Jurkat, Clone E6-1 (cell line): ENCODE measurements around the gene PSMD11.

ENCODE experiments used
- DNase-seq: peaks from one replicate; pipeline ENCODE4 v3.0.0-alpha.2; 2011; ENCODE audit warnings: low read depth, low spot score
- H3K4me3 ChIP-seq: 2 replicates; pipeline ENCODE4 v1.5.1; 2011; ENCODE audit warnings: mild to moderate bottlenecking, low read length, control low read depth, moderate library complexity

PSMD11 gene

DNA sequence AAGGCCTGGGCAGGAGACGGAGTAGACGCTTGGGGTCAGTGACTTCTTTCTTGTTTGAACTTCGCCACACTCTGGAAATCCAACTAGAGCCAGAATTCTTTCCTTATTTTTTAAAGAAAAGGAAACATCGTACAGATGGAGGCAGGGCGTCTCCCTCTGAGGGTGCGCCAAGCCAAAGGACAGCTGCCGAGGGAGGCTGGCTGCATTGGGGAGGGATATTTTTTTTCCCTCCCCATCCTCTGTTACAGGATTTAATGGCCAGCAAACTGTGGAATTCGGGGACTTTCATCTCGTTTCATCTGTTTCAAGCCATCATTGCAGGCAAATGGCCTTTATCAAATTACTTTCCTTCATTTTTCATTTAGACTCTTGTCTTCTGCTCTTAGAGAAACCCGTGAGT lies 58.4 kb downstream of the PSMD11 start:
- H3K4me3 ChIP-seq, result no peak overlapping the region
- DNase-seq, result no peak

- peak overlapping the region; percentile 36 for H3K4me3 ChIP-seq
- peak; percentile 96 for DNase-seq
Observed at GRCh38 chr17:32503251-32504165, 59.2 kb downstream of the PSMD11 start.

- DNase-seq, result no peak
- no peak overlapping the region for H3K4me3 ChIP-seq
Observed at GRCh38 chr17:32504166-32504990, 60.1 kb downstream of the PSMD11 start.

DNA sequence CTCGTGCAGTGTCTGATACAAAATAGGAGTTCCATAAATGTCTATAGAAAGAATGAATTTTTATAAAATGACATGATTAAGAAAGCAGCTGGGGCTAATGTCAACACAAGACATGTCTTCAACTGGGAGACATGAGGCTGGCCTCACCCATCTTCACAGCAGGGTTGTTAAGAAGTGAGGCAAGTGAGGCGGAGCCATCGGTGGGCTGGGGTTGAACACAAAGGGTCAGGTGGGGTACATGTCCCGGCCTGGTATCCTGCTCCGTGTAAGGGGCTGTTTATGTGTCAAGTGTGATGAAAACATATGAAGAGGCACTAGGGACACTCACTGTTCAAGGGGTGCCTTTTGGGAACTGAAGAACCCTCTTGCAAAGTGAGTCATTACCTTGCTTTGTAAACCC lies 64.6 kb downstream of the PSMD11 start:
- no peak overlapping the region for H3K4me3 ChIP-seq
- no peak for DNase-seq

GRCh38 chr17:32510466-32510865 lies 66.2 kb downstream of the PSMD11 start:
- no peak for DNase-seq
- H3K4me3 ChIP-seq, result no peak overlapping the region

- H3K4me3 ChIP-seq, result no peak overlapping the region
- DNase-seq, result no peak
Observed at GRCh38 chr17:32512328-32512727, 68.0 kb downstream of the PSMD11 start.

- DNase-seq, result no peak
- H3K4me3 ChIP-seq, result no peak overlapping the region
Observed at GRCh38 chr17:32513579-32513978, 69.3 kb downstream of the PSMD11 start.

GRCh38 chr17:32514606-32515005 lies 70.3 kb downstream of the PSMD11 start:
- H3K4me3 ChIP-seq, result no peak overlapping the region
- DNase-seq, result no peak

- no peak overlapping the region for H3K4me3 ChIP-seq
- peak; percentile 89 for DNase-seq
Observed at GRCh38 chr17:32515677-32516383, 71.5 kb downstream of the PSMD11 start.

- no peak for DNase-seq
- H3K4me3 ChIP-seq, result no peak overlapping the region
Observed at GRCh38 chr17:32516450-32516849, 72.1 kb downstream of the PSMD11 start.

DNA sequence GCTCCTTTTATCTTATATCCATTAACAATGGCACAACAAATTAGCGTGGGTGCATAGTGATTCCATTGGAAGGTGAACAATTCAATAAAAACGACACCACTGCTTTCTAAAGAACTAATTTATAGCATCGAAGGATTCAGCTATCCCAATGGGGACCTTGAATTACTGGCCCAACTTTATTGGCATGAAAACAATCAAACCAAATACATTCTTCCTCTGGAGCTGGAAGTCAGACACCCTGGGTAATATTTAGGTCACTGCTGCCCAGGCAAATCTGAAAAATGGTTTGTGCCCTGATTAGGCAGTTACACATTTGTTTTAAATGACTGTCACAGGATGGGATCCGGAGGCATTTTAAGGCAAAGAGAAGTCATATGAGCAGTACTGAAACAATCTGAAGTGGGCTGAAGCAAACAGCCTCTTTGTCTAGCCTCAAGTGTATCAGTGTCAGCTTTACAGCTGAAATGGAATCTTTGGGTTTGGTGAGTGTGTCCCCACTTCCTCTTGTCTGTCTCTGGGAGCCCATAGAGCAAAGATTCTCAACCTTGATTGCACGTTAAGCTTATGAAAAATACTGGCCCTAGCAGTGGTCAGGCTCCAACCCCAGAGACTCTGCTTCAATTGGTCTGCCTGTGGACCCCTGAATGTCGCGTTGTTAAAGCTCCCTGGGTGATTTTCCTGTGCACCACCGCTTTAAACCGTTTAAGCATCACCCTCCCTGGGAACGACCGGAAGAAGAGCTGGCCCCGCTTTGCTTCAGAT lies 72.8 kb downstream of the PSMD11 start:
- H3K4me3 ChIP-seq, result no peak overlapping the region
- peak; percentile 60 for DNase-seq

- no peak for DNase-seq
- no peak overlapping the region for H3K4me3 ChIP-seq
Observed at GRCh38 chr17:32517982-32518381, 73.7 kb downstream of the PSMD11 start.

GRCh38 chr17:32518646-32519227 lies 74.4 kb downstream of the PSMD11 start:
- no peak for DNase-seq
- H3K4me3 ChIP-seq, result peak overlapping the region; percentile 48

DNA sequence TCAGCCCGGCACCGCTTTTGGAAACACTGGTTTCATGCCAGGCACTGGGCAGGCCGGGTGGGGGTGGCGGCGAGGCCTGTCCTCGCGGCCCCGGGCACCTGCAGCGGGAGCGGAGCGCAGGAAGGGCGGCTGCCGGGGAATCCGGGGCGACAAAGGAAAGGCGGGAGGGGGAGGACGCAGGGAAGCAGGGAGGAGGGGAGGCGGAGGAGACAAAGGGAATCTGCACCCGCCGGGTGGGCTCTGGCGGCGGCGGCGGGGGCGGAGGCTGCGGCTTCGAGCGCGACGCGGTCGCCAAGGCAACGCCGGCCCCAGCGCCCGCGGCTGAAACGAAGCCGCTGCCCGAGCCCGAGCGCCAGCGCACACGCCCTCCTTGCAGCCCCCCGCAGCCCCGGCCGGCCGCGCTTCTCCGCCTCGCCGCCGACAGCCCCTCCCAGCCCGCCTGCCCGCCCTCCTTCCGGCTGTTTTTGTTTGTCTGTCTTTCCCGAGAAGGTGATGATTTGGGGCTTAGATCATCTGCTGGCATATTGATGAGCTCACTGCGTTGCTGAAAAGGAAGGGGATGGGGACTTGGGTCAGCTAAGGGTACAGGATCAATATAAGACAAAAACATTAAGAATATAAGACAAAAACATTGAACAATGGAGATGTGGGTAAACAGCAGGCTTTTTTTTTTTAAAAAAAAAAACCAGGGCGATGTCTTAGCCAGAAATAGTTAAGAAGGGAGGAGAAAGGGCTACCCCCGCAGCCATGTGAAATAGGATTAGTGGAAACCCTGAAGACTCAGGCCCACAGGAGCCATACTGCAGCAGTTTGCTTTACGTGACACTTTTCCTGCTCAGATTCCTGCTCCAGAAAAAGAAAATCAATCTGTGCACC lies 75.2 kb downstream of the PSMD11 start:
- peak overlapping the region; percentile 48 for H3K4me3 ChIP-seq
- no peak for DNase-seq

DNA sequence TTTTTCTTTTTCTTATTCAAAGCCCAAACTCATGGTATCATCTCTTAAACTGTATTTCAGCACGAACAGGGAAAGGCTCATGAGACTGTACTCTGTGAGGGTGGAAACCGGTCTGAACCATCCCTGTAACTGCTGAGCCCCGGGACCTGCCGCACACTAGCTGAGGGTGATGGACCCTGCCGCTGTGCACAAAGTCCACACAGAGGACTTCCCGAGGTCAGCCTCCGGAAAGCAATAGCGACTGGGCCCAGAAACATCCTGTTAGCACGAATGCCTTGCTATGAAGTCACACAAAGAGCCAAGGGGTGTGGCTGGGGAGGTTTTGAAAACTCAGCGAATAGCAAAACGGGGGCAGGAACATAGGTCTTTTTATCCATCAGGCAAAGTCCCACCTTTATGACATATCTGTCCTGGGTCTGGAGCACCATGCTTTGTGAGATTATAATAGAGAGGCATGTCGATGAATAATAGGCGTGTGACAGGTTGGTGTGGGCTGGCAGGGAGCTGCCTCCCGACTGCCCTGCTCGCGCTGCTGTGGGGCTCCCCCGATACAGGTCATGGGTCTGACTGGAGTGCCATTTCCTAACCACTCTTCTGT lies 75.9 kb downstream of the PSMD11 start:
- DNase-seq, result no peak
- H3K4me3 ChIP-seq, result peak overlapping the region; percentile 48

DNA sequence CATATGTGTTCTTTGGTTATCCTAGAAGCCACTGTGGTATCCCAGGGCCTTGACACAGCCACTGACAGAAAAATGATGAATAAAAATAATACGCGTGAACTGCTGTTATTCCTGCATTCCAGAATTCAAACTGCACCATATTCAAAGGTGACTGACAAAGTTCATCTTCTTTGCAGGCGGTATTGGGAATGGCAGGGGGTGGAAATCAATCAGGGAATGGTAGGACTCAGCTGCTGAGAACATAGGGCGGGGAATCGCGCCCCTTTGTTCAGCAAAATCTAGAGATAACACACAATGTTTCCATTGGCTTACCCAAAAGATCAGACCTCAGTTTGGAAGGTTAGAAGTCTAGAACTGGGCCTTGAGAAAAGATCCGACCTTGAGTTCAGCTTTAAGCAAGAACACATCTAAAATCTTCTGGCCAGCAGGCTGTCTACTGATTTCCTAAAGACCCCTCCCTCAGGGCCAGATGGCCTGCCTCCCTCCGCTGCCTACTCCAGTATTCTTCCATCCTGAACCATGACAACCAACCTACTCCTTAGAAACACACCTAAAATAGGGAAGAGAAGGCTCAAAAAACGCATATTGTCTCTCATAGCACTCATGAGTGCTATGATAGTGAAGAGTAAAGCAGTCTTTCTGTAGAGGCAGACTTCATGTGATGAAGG lies 76.6 kb downstream of the PSMD11 start:
- no peak overlapping the region for H3K4me3 ChIP-seq
- no peak for DNase-seq
